Measurements from ENCODE around the gene STH.

STH gene

GRCh38 chr17:45958307-45958706 lies 40.7 kb upstream of the STH start:
- Histone ChIP-seq H3K9ac (ENCODE audit: low read length) (no peak overlapping the region), H3K36me3 (ENCODE audit: control insufficient read depth, insufficient read depth, low read length) (no peaks in the 10 kb centered on the region), H3K4me1 (ENCODE audit: control insufficient read depth, insufficient read depth, low read length) (no peaks in the 10 kb centered on the region), H3K9me3 (ENCODE audit: control insufficient read depth, insufficient read depth, low read depth, low read length) (no peaks in the 10 kb centered on the region), H3K4me3 (ENCODE audit: low read depth, low read length) (no peak overlapping the region), H3K27me3 (ENCODE audit: control insufficient read depth, insufficient read depth, low read length) (no peaks in the 10 kb centered on the region), H3K27ac (ENCODE audit: low read depth, low read length) (no peak overlapping the region)

- Histone ChIP-seq H3K9me3 (ENCODE audit: control insufficient read depth, insufficient read depth, low read depth, low read length) (no peaks in the 10 kb centered on the region), H3K27ac (ENCODE audit: low read depth, low read length) (no peak overlapping the region), H3K9ac (ENCODE audit: low read length) (no peak overlapping the region), H3K4me3 (ENCODE audit: low read depth, low read length) (no peak overlapping the region), H3K36me3 (ENCODE audit: control insufficient read depth, insufficient read depth, low read length) (no peaks in the 10 kb centered on the region), H3K4me1 (ENCODE audit: control insufficient read depth, insufficient read depth, low read length) (no peaks in the 10 kb centered on the region), H3K27me3 (ENCODE audit: control insufficient read depth, insufficient read depth, low read length) (no peaks in the 10 kb centered on the region)
These were observed 39.9 kb upstream of the STH start for GRCh38 chr17:45958994-45959665.

- Histone ChIP-seq H3K9ac (ENCODE audit: low read length) (no peak overlapping the region), H3K4me1 (ENCODE audit: control insufficient read depth, insufficient read depth, low read length) (no peaks in the 10 kb centered on the region), H3K27me3 (ENCODE audit: control insufficient read depth, insufficient read depth, low read length) (no peaks in the 10 kb centered on the region), H3K36me3 (ENCODE audit: control insufficient read depth, insufficient read depth, low read length) (no peaks in the 10 kb centered on the region), H3K9me3 (ENCODE audit: control insufficient read depth, insufficient read depth, low read depth, low read length) (no peaks in the 10 kb centered on the region), H3K4me3 (ENCODE audit: low read depth, low read length) (no peak overlapping the region), H3K27ac (ENCODE audit: low read depth, low read length) (no peak overlapping the region)
These were observed 38.7 kb upstream of the STH start for GRCh38 chr17:45960311-45960710.

GRCh38 chr17:45961206-45961605 lies 37.8 kb upstream of the STH start:
- Histone ChIP-seq H3K27ac (ENCODE audit: low read depth, low read length) (no peak overlapping the region), H3K4me3 (ENCODE audit: low read depth, low read length) (no peak overlapping the region), H3K36me3 (ENCODE audit: control insufficient read depth, insufficient read depth, low read length) (no peaks in the 10 kb centered on the region), H3K27me3 (ENCODE audit: control insufficient read depth, insufficient read depth, low read length) (no peaks in the 10 kb centered on the region), H3K9me3 (ENCODE audit: control insufficient read depth, insufficient read depth, low read depth, low read length) (no peaks in the 10 kb centered on the region), H3K4me1 (ENCODE audit: control insufficient read depth, insufficient read depth, low read length) (no peaks in the 10 kb centered on the region), H3K9ac (ENCODE audit: low read length) (no peak overlapping the region)

GRCh38 chr17:45962221-45962972 lies 36.7 kb upstream of the STH start:
- Histone ChIP-seq H3K4me1 (ENCODE audit: control insufficient read depth, insufficient read depth, low read length) (no peaks in the 10 kb centered on the region), H3K9me3 (ENCODE audit: control insufficient read depth, insufficient read depth, low read depth, low read length) (no peaks in the 10 kb centered on the region), H3K36me3 (ENCODE audit: control insufficient read depth, insufficient read depth, low read length) (no peaks in the 10 kb centered on the region), H3K27ac (ENCODE audit: low read depth, low read length) (no peak overlapping the region), H3K27me3 (ENCODE audit: control insufficient read depth, insufficient read depth, low read length) (no peaks in the 10 kb centered on the region), H3K4me3 (ENCODE audit: low read depth, low read length) (no peak overlapping the region), H3K9ac (ENCODE audit: low read length) (no peak overlapping the region)

- Histone ChIP-seq H3K4me1 (ENCODE audit: control insufficient read depth, insufficient read depth, low read length) (no peaks in the 10 kb centered on the region), H3K4me3 (ENCODE audit: low read depth, low read length) (no peak overlapping the region)
These were observed 35.8 kb upstream of the STH start for GRCh38 chr17:45963283-45963682.

GRCh38 chr17:45963889-45964288 lies 35.2 kb upstream of the STH start:
- H3K36me3 ChIP-seq (ENCODE audit: control insufficient read depth, insufficient read depth, low read length), result no peaks in the 10 kb centered on the region
- H3K4me3 ChIP-seq (ENCODE audit: low read depth, low read length), result no peak overlapping the region
- no peak overlapping the region for H3K9ac ChIP-seq (ENCODE audit: low read length)
- H3K27ac ChIP-seq (ENCODE audit: low read depth, low read length), result no peak overlapping the region
- no peaks in the 10 kb centered on the region for H3K4me1 ChIP-seq (ENCODE audit: control insufficient read depth, insufficient read depth, low read length)
- no peaks in the 10 kb centered on the region for H3K27me3 ChIP-seq (ENCODE audit: control insufficient read depth, insufficient read depth, low read length)
- no peaks in the 10 kb centered on the region for H3K9me3 ChIP-seq (ENCODE audit: control insufficient read depth, insufficient read depth, low read depth, low read length)

More at GRCh38 chr17:45963283-45963682, 35.8 kb upstream of the STH start:
- no peaks in the 10 kb centered on the region for H3K9me3 ChIP-seq (ENCODE audit: control insufficient read depth, insufficient read depth, low read depth, low read length)
- no peaks in the 10 kb centered on the region for H3K27me3 ChIP-seq (ENCODE audit: control insufficient read depth, insufficient read depth, low read length)
- no peak overlapping the region for H3K9ac ChIP-seq (ENCODE audit: low read length)
- no peaks in the 10 kb centered on the region for H3K36me3 ChIP-seq (ENCODE audit: control insufficient read depth, insufficient read depth, low read length)
- H3K27ac ChIP-seq (ENCODE audit: low read depth, low read length), result no peak overlapping the region

GRCh38 chr17:45964634-45965033 lies 34.4 kb upstream of the STH start:
- Histone ChIP-seq H3K4me3 (ENCODE audit: low read depth, low read length) (no peak overlapping the region), H3K9me3 (ENCODE audit: control insufficient read depth, insufficient read depth, low read depth, low read length) (no peaks in the 10 kb centered on the region), H3K27me3 (ENCODE audit: control insufficient read depth, insufficient read depth, low read length) (no peaks in the 10 kb centered on the region), H3K36me3 (ENCODE audit: control insufficient read depth, insufficient read depth, low read length) (no peaks in the 10 kb centered on the region), H3K4me1 (ENCODE audit: control insufficient read depth, insufficient read depth, low read length) (no peaks in the 10 kb centered on the region), H3K9ac (ENCODE audit: low read length) (no peak overlapping the region), H3K27ac (ENCODE audit: low read depth, low read length) (no peak overlapping the region)

GRCh38 chr17:45965812-45966211 lies 33.2 kb upstream of the STH start:
- no peaks in the 10 kb centered on the region for H3K9me3 ChIP-seq (ENCODE audit: control insufficient read depth, insufficient read depth, low read depth, low read length)
- no peaks in the 10 kb centered on the region for H3K4me1 ChIP-seq (ENCODE audit: control insufficient read depth, insufficient read depth, low read length)
- no peak overlapping the region for H3K4me3 ChIP-seq (ENCODE audit: low read depth, low read length)
- H3K9ac ChIP-seq (ENCODE audit: low read length), result no peak overlapping the region
- H3K36me3 ChIP-seq (ENCODE audit: control insufficient read depth, insufficient read depth, low read length), result no peaks in the 10 kb centered on the region
- no peaks in the 10 kb centered on the region for H3K27me3 ChIP-seq (ENCODE audit: control insufficient read depth, insufficient read depth, low read length)
- H3K27ac ChIP-seq (ENCODE audit: low read depth, low read length), result no peak overlapping the region

GRCh38 chr17:45966606-45967280 lies 32.3 kb upstream of the STH start:
- Histone ChIP-seq H3K9me3 (ENCODE audit: control insufficient read depth, insufficient read depth, low read depth, low read length) (no peaks in the 10 kb centered on the region), H3K9ac (ENCODE audit: low read length) (no peak overlapping the region), H3K4me1 (ENCODE audit: control insufficient read depth, insufficient read depth, low read length) (0 out of 2 replicates have a peak, but pooled peaks cover 2% of the 10 kb centered on the region), H3K27me3 (ENCODE audit: control insufficient read depth, insufficient read depth, low read length) (no peaks in the 10 kb centered on the region), H3K27ac (ENCODE audit: low read depth, low read length) (no peak overlapping the region), H3K4me3 (ENCODE audit: low read depth, low read length) (no peak overlapping the region), H3K36me3 (ENCODE audit: control insufficient read depth, insufficient read depth, low read length) (no peaks in the 10 kb centered on the region)

- Histone ChIP-seq H3K27ac (ENCODE audit: low read depth, low read length) (no peak overlapping the region), H3K4me3 (ENCODE audit: low read depth, low read length) (no peak overlapping the region), H3K36me3 (ENCODE audit: control insufficient read depth, insufficient read depth, low read length) (no peaks in the 10 kb centered on the region), H3K4me1 (ENCODE audit: control insufficient read depth, insufficient read depth, low read length) (0 out of 2 replicates have a peak, but pooled peaks cover 2% of the 10 kb centered on the region), H3K9me3 (ENCODE audit: control insufficient read depth, insufficient read depth, low read depth, low read length) (no peaks in the 10 kb centered on the region), H3K27me3 (ENCODE audit: control insufficient read depth, insufficient read depth, low read length) (no peaks in the 10 kb centered on the region), H3K9ac (ENCODE audit: low read length) (no peak overlapping the region)
These were observed 31.7 kb upstream of the STH start for GRCh38 chr17:45967378-45967777.
